Choroid plexus epithelial cell (primary cell): Measurements from ENCODE around the gene FZD10.

ENCODE experiments used
- DNase-seq: peaks from one replicate; pipeline ENCODE4 v3.0.0-alpha.2; 2010; ENCODE audit warnings: low read depth
- H3K4me3 ChIP-seq: 2 replicates; pipeline ENCODE4 v1.5.1; 2011; ENCODE audit warnings: low read depth, mild to moderate bottlenecking, control low read depth, low read length, moderate library complexity
- TF ChIP-seq, protein P1 (sequence below): conservative IDR thresholded peaks from 2 replicates; pipeline ENCODE4 v1.5.1; 2011; ENCODE audit warnings: low read depth, mild to moderate bottlenecking, control low read depth, inconsistent platforms, low read length, moderate library complexity

The FZD10 gene

GRCh38 chr12:130204541-130204953 lies 42.3 kb downstream of the FZD10 start:
- no peak for DNase-seq
- no peak overlapping the region for H3K4me3 ChIP-seq
- TF ChIP-seq, protein P1, sequence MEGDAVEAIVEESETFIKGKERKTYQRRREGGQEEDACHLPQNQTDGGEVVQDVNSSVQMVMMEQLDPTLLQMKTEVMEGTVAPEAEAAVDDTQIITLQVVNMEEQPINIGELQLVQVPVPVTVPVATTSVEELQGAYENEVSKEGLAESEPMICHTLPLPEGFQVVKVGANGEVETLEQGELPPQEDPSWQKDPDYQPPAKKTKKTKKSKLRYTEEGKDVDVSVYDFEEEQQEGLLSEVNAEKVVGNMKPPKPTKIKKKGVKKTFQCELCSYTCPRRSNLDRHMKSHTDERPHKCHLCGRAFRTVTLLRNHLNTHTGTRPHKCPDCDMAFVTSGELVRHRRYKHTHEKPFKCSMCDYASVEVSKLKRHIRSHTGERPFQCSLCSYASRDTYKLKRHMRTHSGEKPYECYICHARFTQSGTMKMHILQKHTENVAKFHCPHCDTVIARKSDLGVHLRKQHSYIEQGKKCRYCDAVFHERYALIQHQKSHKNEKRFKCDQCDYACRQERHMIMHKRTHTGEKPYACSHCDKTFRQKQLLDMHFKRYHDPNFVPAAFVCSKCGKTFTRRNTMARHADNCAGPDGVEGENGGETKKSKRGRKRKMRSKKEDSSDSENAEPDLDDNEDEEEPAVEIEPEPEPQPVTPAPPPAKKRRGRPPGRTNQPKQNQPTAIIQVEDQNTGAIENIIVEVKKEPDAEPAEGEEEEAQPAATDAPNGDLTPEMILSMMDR: no peak

DNA sequence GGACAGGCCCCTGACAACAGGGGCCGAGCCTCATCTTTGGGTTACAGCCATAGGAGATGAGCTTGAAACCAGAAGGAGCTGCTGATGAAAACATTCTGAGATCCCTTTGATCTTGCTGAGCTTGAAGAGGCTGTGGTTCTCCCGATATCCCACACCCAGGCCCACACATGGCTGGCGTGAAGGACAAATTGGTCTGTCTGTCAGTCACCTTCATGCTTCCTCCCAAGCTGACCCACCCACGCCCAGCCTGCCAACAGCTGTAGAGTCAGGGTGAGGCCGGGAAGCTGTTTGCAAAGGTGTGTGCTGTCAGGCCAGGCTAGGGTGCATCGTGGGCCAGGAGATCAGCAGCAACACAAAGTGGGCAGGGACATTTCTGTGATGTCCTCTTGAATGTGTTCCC lies 43.2 kb downstream of the FZD10 start:
- DNase-seq: no peak
- TF ChIP-seq, protein P1: no peak
- H3K4me3 ChIP-seq: no peak overlapping the region

DNA sequence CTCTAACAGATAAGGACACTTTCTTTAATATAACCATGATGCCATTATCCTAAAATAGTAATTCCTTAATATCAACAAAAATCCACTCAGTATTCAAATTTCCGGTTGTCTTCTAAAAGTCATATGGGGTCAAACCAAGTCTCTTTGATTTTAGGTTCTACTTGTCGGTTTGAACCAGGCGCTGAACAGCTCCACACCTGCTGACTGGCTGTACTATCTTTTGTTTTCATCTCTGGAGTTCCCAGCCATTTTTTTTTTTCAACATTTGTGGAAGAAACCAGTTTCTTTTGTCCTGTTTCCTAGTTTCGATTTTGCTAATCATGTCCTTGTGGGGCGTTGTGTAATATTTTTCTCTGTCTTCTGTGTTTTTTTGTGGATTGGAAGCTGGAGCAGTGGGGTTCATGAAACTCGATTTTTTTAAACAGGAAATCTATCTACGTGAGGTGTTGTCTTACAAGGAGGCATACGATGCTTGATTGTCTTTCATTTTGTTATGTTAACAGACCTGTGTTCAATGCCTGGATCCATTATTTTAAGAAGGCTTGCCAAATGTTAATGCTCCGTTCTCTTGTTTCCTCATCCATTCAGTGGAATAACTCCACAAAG lies 50.2 kb downstream of the FZD10 start:
- DNase-seq: no peak
- TF ChIP-seq, protein P1: no peak
- no peak overlapping the region for H3K4me3 ChIP-seq

DNA sequence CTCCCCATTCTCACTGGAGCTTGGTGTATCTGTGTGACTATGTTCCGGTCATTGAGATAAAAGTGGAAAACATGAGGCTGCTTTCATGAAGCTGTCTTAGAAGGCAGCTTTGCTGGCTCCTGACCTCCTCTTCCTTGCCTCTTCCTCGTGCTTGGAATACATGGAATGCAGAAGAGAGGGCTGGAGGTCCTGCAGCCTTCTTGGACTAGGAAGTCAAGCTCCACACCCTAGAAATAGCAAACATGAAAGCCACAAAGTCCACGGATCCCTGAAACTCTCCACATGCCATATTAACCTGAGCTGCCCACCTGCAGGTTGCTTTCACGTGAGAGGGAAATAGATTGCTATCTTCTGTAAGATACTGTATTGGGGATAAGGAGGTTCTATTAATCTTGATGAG lies 51.0 kb downstream of the FZD10 start:
- TF ChIP-seq, protein P1: no peak
- no peak overlapping the region for H3K4me3 ChIP-seq
- no peak for DNase-seq

DNA sequence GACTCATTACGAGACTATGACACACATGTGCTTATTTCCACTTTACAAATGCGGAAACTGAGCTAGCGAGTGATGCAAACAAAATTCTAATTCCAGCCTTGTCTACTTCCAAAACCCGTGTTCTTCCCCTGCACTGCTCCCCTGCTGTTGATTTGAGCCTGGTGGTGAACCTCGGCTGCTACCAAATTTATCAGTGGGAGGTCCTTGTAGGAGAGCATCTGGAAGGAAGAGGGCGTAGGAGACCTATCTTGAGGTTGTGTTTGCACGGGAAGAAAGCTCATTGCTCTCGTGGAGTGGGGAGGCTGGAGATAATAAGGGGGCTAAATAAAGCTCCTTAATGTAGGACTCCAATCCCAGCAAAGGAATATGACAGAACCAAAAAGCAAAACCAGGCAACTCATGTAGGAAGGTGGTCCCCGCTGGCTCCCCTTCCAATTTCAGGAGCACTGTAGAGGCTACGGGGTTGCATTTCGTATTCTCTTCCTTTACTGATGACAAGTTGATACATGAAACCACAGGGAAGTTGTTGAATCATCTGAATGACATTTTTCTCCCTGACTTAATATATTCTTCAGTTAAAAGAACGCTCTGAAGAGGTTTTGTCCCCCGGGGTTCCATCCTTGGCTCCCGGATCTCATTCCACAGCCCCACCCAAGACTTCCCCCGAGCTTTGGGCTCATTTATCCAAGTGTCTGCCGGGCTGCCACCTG lies 52.6 kb downstream of the FZD10 start:
- TF ChIP-seq, protein P1: no peak
- DNase-seq: no peak
- H3K4me3 ChIP-seq: no peak overlapping the region
